Loucy (cell line): Measurements from ENCODE around the gene INPP4B.

Source experiments
- H2AFZ ChIP-seq: fragments of 200-600 bp; sonication (generic); 2 replicates; pipeline ENCODE4 v1.6.0; 2016; ENCODE audit warnings: antibody characterized with exemption, mild to moderate bottlenecking, low read length, moderate library complexity
- H3F3A ChIP-seq: fragments of 200-600 bp; 2 replicates; pipeline ENCODE4 v1.6.0; 2016; ENCODE audit warnings: antibody characterized with exemption, low read depth, mild to moderate bottlenecking
- H3K27me3 ChIP-seq: fragments of 200-600 bp; sonication (generic); 2 replicates; pipeline ENCODE4 v1.6.1; 2014; ENCODE audit warnings: low read length, mild to moderate bottlenecking; ENCODE audit not compliant: insufficient read depth, poor library complexity, severe bottlenecking
- H3K36me3 ChIP-seq: fragments of 200-600 bp; sonication (generic); 2 replicates; pipeline ENCODE4 v1.6.1; 2016; ENCODE audit warnings: low read length; ENCODE audit not compliant: insufficient read depth
- H3K4me1 ChIP-seq: fragments of 200-600 bp; sonication (generic); 2 replicates; pipeline ENCODE4 v1.5.1; 2014; ENCODE audit warnings: low read length, mild to moderate bottlenecking; ENCODE audit not compliant: insufficient read depth, poor library complexity, severe bottlenecking
- H3K4me2 ChIP-seq: fragments of 200-600 bp; sonication (generic); 2 replicates; pipeline ENCODE4 v1.6.0; 2014; ENCODE audit warnings: antibody characterized with exemption, low read length, low read depth, mild to moderate bottlenecking; ENCODE audit not compliant: poor library complexity, severe bottlenecking
- H3K4me3 ChIP-seq: fragments of 200-600 bp; sonication (generic); 2 replicates; pipeline ENCODE4 v1.5.1; 2014; ENCODE audit warnings: low read length, mild to moderate bottlenecking, mixed read lengths; ENCODE audit not compliant: poor library complexity, severe bottlenecking
- H3K79me2 ChIP-seq: fragments of 200-600 bp; sonication (generic); 2 replicates; pipeline ENCODE4 v1.6.1; 2014; ENCODE audit warnings: low read length; ENCODE audit not compliant: insufficient read depth
- H3K9ac ChIP-seq: fragments of 200-600 bp; sonication (generic); 2 replicates; pipeline ENCODE4 v1.6.0; 2014; ENCODE audit warnings: mild to moderate bottlenecking, low read depth, low read length, moderate library complexity; ENCODE audit not compliant: poor library complexity, severe bottlenecking
- H3K9me2 ChIP-seq: fragments of 200-600 bp; sonication (generic); replicated peaks from 2 replicates; pipeline ENCODE4 v1.6.1; 2016; ENCODE audit warnings: low read depth, low read length, mixed read lengths
- H3K9me3 ChIP-seq: fragments of 200-600 bp; sonication (generic); 2 replicates; pipeline ENCODE4 v1.6.1; 2014; ENCODE audit warnings: mild to moderate bottlenecking, antibody characterized with exemption, low read length, low read depth; ENCODE audit not compliant: insufficient read depth
- H4K20me1 ChIP-seq: fragments of 200-600 bp; sonication (generic); 2 replicates; pipeline ENCODE4 v1.6.0; 2014; ENCODE audit warnings: antibody characterized with exemption, low read length, mild to moderate bottlenecking; ENCODE audit not compliant: insufficient read depth, poor library complexity, severe bottlenecking
- CTCF ChIP-seq: fragments of 200-600 bp; sonication (generic); conservative IDR thresholded peaks from 2 replicates; pipeline ENCODE4 v1.5.1; 2014; ENCODE audit warnings: mild to moderate bottlenecking, antibody characterized with exemption, low read length
- EZH2phosphoT487 ChIP-seq: fragments of 200-600 bp; IDR thresholded peaks from 2 replicates; pipeline ENCODE4 v1.6.1; 2018; ENCODE audit warnings: antibody characterized with exemption, mild to moderate bottlenecking, moderate library complexity, borderline replicate concordance

Gene INPP4B

DNA sequence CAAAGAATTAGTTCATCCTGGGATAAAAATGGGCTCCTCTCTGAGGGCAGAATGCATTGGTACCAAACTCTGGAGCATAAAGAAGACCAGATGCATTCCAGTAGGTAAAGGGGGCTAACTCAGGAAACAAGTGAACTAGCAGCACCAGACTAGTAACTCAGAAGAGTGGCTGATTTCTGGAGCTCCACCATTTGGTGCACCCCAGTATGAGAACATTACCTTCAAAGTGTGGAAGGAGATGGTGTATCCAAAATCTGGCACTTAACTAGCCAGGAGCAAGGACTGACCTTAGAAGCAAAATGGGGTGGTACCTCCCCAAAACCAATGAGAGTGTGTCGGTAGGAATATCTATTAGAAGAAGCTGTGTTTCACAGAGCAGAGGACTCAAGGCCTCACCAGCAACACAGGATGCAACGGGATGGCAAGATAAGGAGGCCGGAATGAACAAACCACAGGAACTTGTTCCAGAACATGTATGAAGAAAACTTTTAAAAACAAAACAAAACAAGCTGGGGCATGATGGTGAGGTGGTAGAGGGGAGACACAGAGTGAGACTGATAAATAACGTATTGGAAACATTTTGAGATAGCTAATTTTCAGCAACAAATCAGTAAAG, 142.3 kb downstream of the INPP4B start:
- Histone ChIP-seq H4K20me1 (no peaks in the 10 kb centered on the region), H3K79me2 (no peaks in the 10 kb centered on the region), H3K9me3 (peaks cover 9% of the 10 kb centered on the region; the same call in 1 of the 2 replicates), H3K36me3 (no peaks in the 10 kb centered on the region), H3K4me1 (peaks cover 62% of the 10 kb centered on the region), H3F3A (no peaks in the 10 kb centered on the region; the same call in 1 of the 2 replicates), H3K4me3 (peak overlapping the region; percentile 53), H3K9ac (peak overlapping the region; percentile 58), H3K4me2 (peak overlapping the region; percentile 70), H3K27me3 (no peaks in the 10 kb centered on the region), H2AFZ (no peak overlapping the region), H3K9me2 (no peaks in the 10 kb centered on the region)
- TF ChIP-seq CTCF (no peak), EZH2phosphoT487 (no peak)

- Histone ChIP-seq H3K9me3 (no peaks in the 10 kb centered on the region), H4K20me1 (no peaks in the 10 kb centered on the region), H3K4me3 (no peak overlapping the region), H3K4me1 (peaks cover 67% of the 10 kb centered on the region), H2AFZ (no peak overlapping the region), H3F3A (no peaks in the 10 kb centered on the region), H3K9me2 (no peaks in the 10 kb centered on the region), H3K36me3 (no peaks in the 10 kb centered on the region), H3K9ac (no peak overlapping the region), H3K4me2 (no peak overlapping the region), H3K27me3 (no peaks in the 10 kb centered on the region), H3K79me2 (no peaks in the 10 kb centered on the region)
- TF ChIP-seq CTCF (no peak), EZH2phosphoT487 (no peak)
These were observed 145.1 kb downstream of the INPP4B start for GRCh38 chr4:142701017-142701416.

GRCh38 chr4:142700531-142700930, 145.6 kb downstream of the INPP4B start:
- H3K9ac ChIP-seq: no peak overlapping the region
- no peaks in the 10 kb centered on the region for H3K9me2 ChIP-seq
- no peaks in the 10 kb centered on the region for H3K79me2 ChIP-seq
- H3K9me3 ChIP-seq: no peaks in the 10 kb centered on the region
- H4K20me1 ChIP-seq: no peaks in the 10 kb centered on the region
- H3K27me3 ChIP-seq: no peaks in the 10 kb centered on the region
- no peaks in the 10 kb centered on the region for H3K36me3 ChIP-seq
- H3K4me1 ChIP-seq: peaks cover 72% of the 10 kb centered on the region
- H3K4me3 ChIP-seq: no peak overlapping the region
- H2AFZ ChIP-seq: no peak overlapping the region
- no peak overlapping the region for H3K4me2 ChIP-seq
- H3F3A ChIP-seq: no peaks in the 10 kb centered on the region
- no peak for TF ChIP-seq CTCF
- TF ChIP-seq EZH2phosphoT487: no peak
